Measurements from ENCODE around the gene USO1. TPM values are rescaled to one million over a fixed set of nuclear protein-coding genes. Genes with fewer than 3 reads are reported as not detected.

The USO1 gene
- total and polyA plus RNA-seq, 2 donors (not counting 3 experiments of a cell fraction or from before 2014, with no cell fraction given) = 29.1 to 66.0 TPM

- CTCF ChIA-PET = no interaction called here
- H4K20me1 ChIP-seq (replicated peaks; ENCODE audit: control insufficient read depth, extremely low read depth, insufficient read depth, low read length) = no peaks in the 10 kb centered on the region
- DNase-seq (ENCODE audit: low read depth, low spot score) (no peak), FAIRE-seq (no peak)
- POLR2A ChIA-PET = no interaction called here
- no peak for TF ChIP-seq EZH2 (IDR thresholded peaks at IDR 0.05; ENCODE audit: borderline replicate concordance, low read depth, low read length, severe bottlenecking)
- no peak for TF ChIP-seq FOS (IDR thresholded peaks at IDR 0.05; ENCODE audit: borderline replicate concordance, insufficient read depth, low read length)
- no peak for TF ChIP-seq MYC (IDR thresholded peaks at IDR 0.05; ENCODE audit: low read depth, low read length)
- BruUV-seq (replicated peaks) = no TSS peak
- H3K4me1 ChIP-seq (ENCODE audit: control insufficient read depth, extremely low read depth, insufficient read depth, low read length) = no peaks in the 10 kb centered on the region
- no peak overlapping the region for H3K4me2 ChIP-seq (ENCODE audit: insufficient read depth, low read length)
- H3K4me3 ChIP-seq (replicated peaks in 1 of 3; ENCODE audit: insufficient read depth in 1 of 3, low read depth in 1 of 3, low read length in 3 of 3) = no peak overlapping the region
- no peaks in the 10 kb centered on the region for H3K27me3 ChIP-seq (ENCODE audit: control insufficient read depth in 2 of 2, insufficient read depth in 2 of 2, low read length in 2 of 2)
- H3K9ac ChIP-seq (replicated peaks; ENCODE audit: extremely low read depth, insufficient read depth, low read length) = no peak overlapping the region
- H2AFZ ChIP-seq (ENCODE audit: low read depth, low read length) = no peak overlapping the region
- H3K27ac ChIP-seq (ENCODE audit: insufficient read depth, low read depth, low read length) = no peak overlapping the region
- intact Hi-C loops (cut with micrococcal nuclease) = no loop called here
- H3K36me3 ChIP-seq (ENCODE audit: control insufficient read depth in 2 of 2, extremely low read depth in 1 of 2, insufficient read depth in 2 of 2, low read length in 2 of 2) = peaks cover 10 to 35% of the 10 kb centered on the region in 2 experiments
- no peaks in the 10 kb centered on the region for H3K9me3 ChIP-seq (replicated peaks; ENCODE audit: control insufficient read depth, insufficient read depth, low read length)
- no peaks in the 10 kb centered on the region for H3K9me1 ChIP-seq (replicated peaks; ENCODE audit: control insufficient read depth, extremely low read depth, insufficient read depth, low read length)
- no peaks in the 10 kb centered on the region for H3K79me2 ChIP-seq (ENCODE audit: control insufficient read depth, insufficient read depth, low read length)
- dilution Hi-C loops (cut with MboI; ENCODE audit: extremely low pct_ligation_motif_present, low sequenced_read_pairs) = no loop called here
Observed at GRCh38 chr4:75777589-75777988, 53.2 kb downstream of the USO1 start.

DNA sequence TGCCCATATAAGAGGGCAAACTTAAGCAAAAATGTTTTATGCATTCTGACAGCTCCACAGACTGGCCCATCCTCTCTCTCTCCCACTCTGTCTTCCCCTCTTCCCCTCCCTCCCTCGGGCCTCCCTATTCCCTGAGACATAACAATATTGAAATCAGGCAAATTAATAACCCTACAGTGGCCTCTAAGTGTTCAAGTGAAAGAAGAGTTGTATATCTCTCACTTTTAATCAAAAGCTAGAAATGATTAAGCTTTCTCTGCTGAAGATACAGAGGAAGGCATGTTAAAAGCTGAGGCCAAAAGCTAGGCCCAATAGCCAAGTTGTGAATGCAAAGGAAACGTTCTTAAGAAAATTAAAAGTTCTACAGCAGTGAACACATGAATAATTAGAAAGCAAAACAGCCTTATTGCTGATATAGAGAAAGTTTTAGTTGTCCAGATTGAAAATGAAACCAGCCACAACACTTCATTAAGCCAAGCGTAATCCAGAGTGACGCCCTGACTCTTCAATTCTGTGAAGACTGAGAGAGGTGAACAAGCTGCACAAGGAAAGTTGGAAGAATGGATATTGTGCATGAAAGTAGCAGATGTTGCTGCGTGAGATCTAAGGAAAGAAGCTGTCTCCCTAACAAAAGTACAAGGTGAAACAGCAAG, 54.9 kb downstream of the USO1 start:
- no peaks in the 10 kb centered on the region for H3K9me1 ChIP-seq (replicated peaks; ENCODE audit: control insufficient read depth, extremely low read depth, insufficient read depth, low read length)
- no peaks in the 10 kb centered on the region for H3K27me3 ChIP-seq (ENCODE audit: control insufficient read depth in 2 of 2, insufficient read depth in 2 of 2, low read length in 2 of 2)
- FAIRE-seq (no peak), DNase-seq (ENCODE audit: low read depth, low spot score) (no peak)
- no peaks in the 10 kb centered on the region for H3K4me1 ChIP-seq (ENCODE audit: control insufficient read depth, extremely low read depth, insufficient read depth, low read length)
- intact Hi-C loops (cut with micrococcal nuclease) (no loop called here), dilution Hi-C loops (cut with MboI; ENCODE audit: extremely low pct_ligation_motif_present, low sequenced_read_pairs) (no loop called here)
- ChIA-PET CTCF (interaction anchor here (0.7 kb wide), 1 partner anchor 14 kb away, joined by 3 read pairs; no protein-coding TSS in a partner anchor), POLR2A (no interaction called here)
- H3K9me3 ChIP-seq (replicated peaks; ENCODE audit: control insufficient read depth, insufficient read depth, low read length) = no peaks in the 10 kb centered on the region
- TF ChIP-seq POLR2AphosphoS5 (IDR thresholded peaks at IDR 0.05; ENCODE audit: insufficient read depth, low read depth, low read length) (no peak), JUN (IDR thresholded peaks at IDR 0.05; ENCODE audit: borderline replicate concordance, insufficient read depth, insufficient read length, low read depth) (no peak), POLR2A (IDR thresholded peaks at IDR 0.05; ENCODE audit: low read depth, low read length) (no peak), FOS (IDR thresholded peaks at IDR 0.05; ENCODE audit: borderline replicate concordance, insufficient read depth, low read length) (no peak), GATA2 (IDR thresholded peaks at IDR 0.05; ENCODE audit: insufficient read depth, insufficient read length, low read depth, low read length) (no peak), MYC (IDR thresholded peaks at IDR 0.05; ENCODE audit: low read depth, low read length) (no peak)
- TF ChIP-seq, protein P1, sequence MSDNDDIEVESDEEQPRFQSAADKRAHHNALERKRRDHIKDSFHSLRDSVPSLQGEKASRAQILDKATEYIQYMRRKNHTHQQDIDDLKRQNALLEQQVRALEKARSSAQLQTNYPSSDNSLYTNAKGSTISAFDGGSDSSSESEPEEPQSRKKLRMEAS (IDR thresholded peaks at IDR 0.05; ENCODE audit: insufficient read depth, insufficient read length) = no peak
- TF ChIP-seq, protein P2, sequence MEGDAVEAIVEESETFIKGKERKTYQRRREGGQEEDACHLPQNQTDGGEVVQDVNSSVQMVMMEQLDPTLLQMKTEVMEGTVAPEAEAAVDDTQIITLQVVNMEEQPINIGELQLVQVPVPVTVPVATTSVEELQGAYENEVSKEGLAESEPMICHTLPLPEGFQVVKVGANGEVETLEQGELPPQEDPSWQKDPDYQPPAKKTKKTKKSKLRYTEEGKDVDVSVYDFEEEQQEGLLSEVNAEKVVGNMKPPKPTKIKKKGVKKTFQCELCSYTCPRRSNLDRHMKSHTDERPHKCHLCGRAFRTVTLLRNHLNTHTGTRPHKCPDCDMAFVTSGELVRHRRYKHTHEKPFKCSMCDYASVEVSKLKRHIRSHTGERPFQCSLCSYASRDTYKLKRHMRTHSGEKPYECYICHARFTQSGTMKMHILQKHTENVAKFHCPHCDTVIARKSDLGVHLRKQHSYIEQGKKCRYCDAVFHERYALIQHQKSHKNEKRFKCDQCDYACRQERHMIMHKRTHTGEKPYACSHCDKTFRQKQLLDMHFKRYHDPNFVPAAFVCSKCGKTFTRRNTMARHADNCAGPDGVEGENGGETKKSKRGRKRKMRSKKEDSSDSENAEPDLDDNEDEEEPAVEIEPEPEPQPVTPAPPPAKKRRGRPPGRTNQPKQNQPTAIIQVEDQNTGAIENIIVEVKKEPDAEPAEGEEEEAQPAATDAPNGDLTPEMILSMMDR (IDR thresholded peaks at IDR 0.05; ENCODE audit: extremely low read depth in 1 of 2, insufficient read depth in 1 of 2, low read depth in 1 of 2, low read length in 2 of 2) = no peak
- H3K27ac ChIP-seq (ENCODE audit: insufficient read depth, low read depth, low read length) = no peak overlapping the region
- H3K79me2 ChIP-seq (ENCODE audit: control insufficient read depth, insufficient read depth, low read length) = no peaks in the 10 kb centered on the region
- no peak overlapping the region for H2AFZ ChIP-seq (ENCODE audit: low read depth, low read length)
- H3K36me3 ChIP-seq (ENCODE audit: control insufficient read depth in 2 of 2, extremely low read depth in 1 of 2, insufficient read depth in 2 of 2, low read length in 2 of 2) = peaks cover 14 to 38% of the 10 kb centered on the region in 2 experiments
- no peak overlapping the region for H3K9ac ChIP-seq (replicated peaks; ENCODE audit: extremely low read depth, insufficient read depth, low read length)
- H3K4me3 ChIP-seq (replicated peaks in 1 of 3; ENCODE audit: insufficient read depth in 1 of 3, low read depth in 1 of 3, low read length in 3 of 3) = no peak overlapping the region
- BruUV-seq (replicated peaks) = no TSS peak
- no peaks in the 10 kb centered on the region for H4K20me1 ChIP-seq (replicated peaks; ENCODE audit: control insufficient read depth, extremely low read depth, insufficient read depth, low read length)
- no peak overlapping the region for H3K4me2 ChIP-seq (ENCODE audit: insufficient read depth, low read length)
